ENCODE data around the gene LMAN2. TPM values are rescaled to one million over a fixed set of nuclear protein-coding genes. Genes with fewer than 3 reads are reported as not detected.

Gene LMAN2
- total and polyA plus RNA-seq, 2 experiments from 2014 or later, result 163 to 261 TPM

GRCh38 chr5:177328545-177329231, 22.8 kb downstream of the LMAN2 start:
- H3K36me3 ChIP-seq, result peaks cover 17% of the 10 kb centered on the region
- no peaks in the 10 kb centered on the region for H3K27me3 ChIP-seq
- no peak overlapping the region for H3K27ac ChIP-seq
- H3K4me3 ChIP-seq, result no peak overlapping the region
- TF ChIP-seq CTCF (IDR thresholded peaks at IDR 0.05; ENCODE audit: low read depth, low read length), result no peak
- H3K9me3 ChIP-seq (ENCODE audit: low read depth), result no peaks in the 10 kb centered on the region
- DNase-seq (ENCODE audit: low read depth in 1 of 2, low spot score in 1 of 2), result no peak
- no peaks in the 10 kb centered on the region for H3K4me1 ChIP-seq (ENCODE audit: low read depth)

- Histone ChIP-seq H3K27ac (no peak overlapping the region), H3K4me3 (no peak overlapping the region), H3K36me3 (peaks cover 11% of the 10 kb centered on the region), H3K4me1 (ENCODE audit: low read depth) (no peaks in the 10 kb centered on the region), H3K27me3 (no peaks in the 10 kb centered on the region), H3K9me3 (ENCODE audit: low read depth) (no peaks in the 10 kb centered on the region)
- TF ChIP-seq CTCF (IDR thresholded peaks at IDR 0.05; ENCODE audit: low read depth, low read length), result no peak
- DNase-seq (ENCODE audit: low read depth in 1 of 2, low spot score in 1 of 2), result peak in 1 of 2 donors; percentile 84
These were observed 23.6 kb downstream of the LMAN2 start for GRCh38 chr5:177327539-177328522.

GRCh38 chr5:177325868-177326381, 25.5 kb downstream of the LMAN2 start:
- no peak for DNase-seq (ENCODE audit: low read depth in 1 of 2, low spot score in 1 of 2)
- Histone ChIP-seq H3K27ac (no peak overlapping the region), H3K9me3 (ENCODE audit: low read depth) (no peaks in the 10 kb centered on the region), H3K36me3 (peaks cover 7% of the 10 kb centered on the region), H3K27me3 (no peaks in the 10 kb centered on the region), H3K4me1 (ENCODE audit: low read depth) (no peaks in the 10 kb centered on the region), H3K4me3 (no peak overlapping the region)
- no peak for TF ChIP-seq CTCF (IDR thresholded peaks at IDR 0.05; ENCODE audit: low read depth, low read length)

- no peak for TF ChIP-seq CTCF (IDR thresholded peaks at IDR 0.05; ENCODE audit: low read depth, low read length)
- Histone ChIP-seq H3K9me3 (ENCODE audit: low read depth) (no peaks in the 10 kb centered on the region), H3K4me1 (ENCODE audit: low read depth) (no peaks in the 10 kb centered on the region), H3K27me3 (no peaks in the 10 kb centered on the region), H3K36me3 (no peaks in the 10 kb centered on the region), H3K27ac (no peak overlapping the region), H3K4me3 (no peak overlapping the region)
- no peak for DNase-seq (ENCODE audit: low read depth in 1 of 2, low spot score in 1 of 2)
These were observed 30.6 kb downstream of the LMAN2 start for GRCh38 chr5:177320879-177321278.

- Histone ChIP-seq H3K4me3 (no peak overlapping the region), H3K36me3 (no peaks in the 10 kb centered on the region), H3K27ac (no peak overlapping the region), H3K4me1 (ENCODE audit: low read depth) (no peaks in the 10 kb centered on the region), H3K9me3 (ENCODE audit: low read depth) (no peaks in the 10 kb centered on the region), H3K27me3 (no peaks in the 10 kb centered on the region)
- no peak for DNase-seq (ENCODE audit: low read depth in 1 of 2, low spot score in 1 of 2)
- no peak for TF ChIP-seq CTCF (IDR thresholded peaks at IDR 0.05; ENCODE audit: low read depth, low read length)
These were observed 31.4 kb downstream of the LMAN2 start for GRCh38 chr5:177319913-177320588.
